ENCODE data around the gene C18orf63.

The C18orf63 gene

DNA sequence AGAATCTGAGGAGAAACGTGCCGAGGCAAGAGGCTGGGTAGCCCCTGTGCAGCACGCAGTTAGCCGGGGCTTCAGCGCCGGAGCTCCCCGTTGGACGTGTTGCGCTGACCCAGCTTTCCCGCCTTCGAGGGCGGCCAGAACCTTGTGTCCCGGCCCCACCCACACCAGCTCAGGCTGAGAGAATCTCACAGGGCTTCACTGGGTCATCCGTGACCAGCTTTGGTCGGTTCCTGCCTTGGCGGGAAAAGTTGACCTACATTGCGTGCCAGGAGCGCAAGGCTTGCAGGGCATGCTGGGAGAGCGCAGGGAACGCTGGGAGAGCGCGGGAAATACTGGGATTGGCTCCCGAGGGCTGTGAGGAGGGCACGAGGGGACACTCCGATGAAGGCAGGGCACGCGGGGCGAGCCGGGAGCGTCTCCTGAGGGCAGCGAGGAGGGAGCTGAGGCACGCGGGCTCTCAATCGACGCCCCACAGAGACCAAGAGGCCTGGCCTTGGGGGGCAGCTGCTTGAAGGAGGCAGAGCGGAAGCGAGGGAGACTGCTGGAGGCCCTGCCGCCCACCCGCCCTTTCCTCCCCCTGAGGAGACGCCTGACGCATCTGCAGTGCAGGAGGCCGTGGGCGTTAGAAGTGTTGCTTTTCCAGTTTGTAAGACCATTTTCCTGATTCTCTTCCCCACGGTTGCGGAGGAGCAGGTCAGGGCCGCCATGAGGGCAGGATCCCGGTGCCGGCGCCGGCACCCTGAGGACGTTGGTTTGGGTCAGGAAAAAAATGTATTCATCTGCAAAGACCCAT is at the start of gene C18orf63:
C18orf63 (plus strand) TSS at position 376 of the 793 bp plus-strand sequence. CDS start 2,027 bp downstream, outside the sequence.
- Histone ChIP-seq H3K36me3 (ENCODE audit: insufficient read depth, insufficient read length, low read length) (no peaks in the 10 kb centered on the region), H3K9ac (ENCODE audit: insufficient read length, low read depth) (no peak within 1 kb of the TSS), H3K27me3 (ENCODE audit: insufficient read depth, insufficient read length) (no peaks in the 10 kb centered on the region), H3K4me3 (ENCODE audit: insufficient read length, low read depth) (no peak within 1 kb of the TSS), H3K9me3 (ENCODE audit: insufficient read depth, low read length) (peaks cover 18% of the 10 kb centered on the region; the same call in 1 of the 2 replicates), H3K4me1 (ENCODE audit: insufficient read depth, insufficient read length) (no peaks in the 10 kb centered on the region)
- DNase-seq (ENCODE audit: low read depth, low spot score), result no peak
- no peak for TF ChIP-seq SUZ12 (IDR thresholded peaks at IDR 0.05; ENCODE audit: extremely low read depth, insufficient read depth, insufficient read length)
- no peak for TF ChIP-seq ZNF274 (IDR thresholded peaks at IDR 0.05; ENCODE audit: low read depth, low read length)
- TF ChIP-seq YY1 (IDR thresholded peaks at IDR 0.05; ENCODE audit: insufficient read depth, insufficient read length), result no peak

DNA sequence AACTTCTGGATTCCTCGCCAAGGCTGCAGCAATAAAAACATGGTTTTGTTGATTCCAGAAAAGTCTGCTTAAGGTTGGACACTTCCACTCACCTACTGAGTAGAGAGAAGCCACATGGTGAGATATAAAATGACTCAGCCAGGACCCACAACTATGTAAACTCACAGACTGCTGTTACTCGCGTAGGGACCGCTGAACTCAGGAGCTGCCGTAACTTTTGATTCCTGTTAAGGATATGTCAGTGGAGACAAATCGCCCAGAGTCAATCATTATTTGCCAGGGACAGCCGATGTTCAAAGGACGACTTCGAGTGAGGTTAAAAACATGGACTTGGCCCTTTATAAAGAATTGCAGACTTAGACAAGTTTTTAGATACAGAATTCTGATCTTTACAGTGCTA is 49.5 kb upstream of the C18orf63 start:
- H3K36me3 ChIP-seq (ENCODE audit: insufficient read depth, insufficient read length, low read length), result peaks cover 2% of the 10 kb centered on the region
- no peak for DNase-seq (ENCODE audit: low read depth, low spot score)
- no peak overlapping the region for H3K9ac ChIP-seq (ENCODE audit: insufficient read length, low read depth)
- no peaks in the 10 kb centered on the region for H3K9me3 ChIP-seq (ENCODE audit: insufficient read depth, low read length)
- no peaks in the 10 kb centered on the region for H3K27me3 ChIP-seq (ENCODE audit: insufficient read depth, insufficient read length)
- H3K4me3 ChIP-seq (ENCODE audit: insufficient read length, low read depth), result no peak overlapping the region
- TF ChIP-seq YY1 (IDR thresholded peaks at IDR 0.05; ENCODE audit: insufficient read depth, insufficient read length) (no peak), SUZ12 (IDR thresholded peaks at IDR 0.05; ENCODE audit: extremely low read depth, insufficient read depth, insufficient read length) (no peak), ZNF274 (IDR thresholded peaks at IDR 0.05; ENCODE audit: low read depth, low read length) (no peak)
- no peaks in the 10 kb centered on the region for H3K4me1 ChIP-seq (ENCODE audit: insufficient read depth, insufficient read length)

DNA sequence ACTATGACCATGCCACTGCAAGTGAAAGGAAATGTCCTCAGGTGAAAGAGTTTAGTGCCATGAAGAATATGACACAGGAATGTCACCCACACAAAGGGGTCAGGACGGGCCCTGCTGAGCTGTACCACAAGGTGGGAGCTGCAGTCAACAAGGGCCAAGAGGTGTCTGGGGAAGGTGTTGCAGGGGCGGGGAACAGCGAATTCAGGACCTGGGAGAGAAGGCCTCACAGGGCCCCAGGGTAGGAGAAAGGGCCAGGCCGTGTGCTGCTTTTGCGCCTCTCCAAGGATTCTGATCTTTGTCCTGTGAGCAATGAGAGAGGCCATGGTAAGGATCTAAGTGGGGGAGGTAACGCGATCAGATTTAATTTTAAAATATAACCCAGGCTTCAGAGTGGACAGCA is 47.5 kb upstream of the C18orf63 start:
- H3K4me3 ChIP-seq (ENCODE audit: insufficient read length, low read depth), result no peak overlapping the region
- no peak for DNase-seq (ENCODE audit: low read depth, low spot score)
- TF ChIP-seq YY1 (IDR thresholded peaks at IDR 0.05; ENCODE audit: insufficient read depth, insufficient read length) (no peak), ZNF274 (IDR thresholded peaks at IDR 0.05; ENCODE audit: low read depth, low read length) (no peak), SUZ12 (IDR thresholded peaks at IDR 0.05; ENCODE audit: extremely low read depth, insufficient read depth, insufficient read length) (no peak)
- H3K36me3 ChIP-seq (ENCODE audit: insufficient read depth, insufficient read length, low read length), result no peaks in the 10 kb centered on the region
- no peaks in the 10 kb centered on the region for H3K27me3 ChIP-seq (ENCODE audit: insufficient read depth, insufficient read length)
- H3K4me1 ChIP-seq (ENCODE audit: insufficient read depth, insufficient read length), result no peaks in the 10 kb centered on the region
- H3K9ac ChIP-seq (ENCODE audit: insufficient read length, low read depth), result no peak overlapping the region
- H3K9me3 ChIP-seq (ENCODE audit: insufficient read depth, low read length), result no peaks in the 10 kb centered on the region

DNA sequence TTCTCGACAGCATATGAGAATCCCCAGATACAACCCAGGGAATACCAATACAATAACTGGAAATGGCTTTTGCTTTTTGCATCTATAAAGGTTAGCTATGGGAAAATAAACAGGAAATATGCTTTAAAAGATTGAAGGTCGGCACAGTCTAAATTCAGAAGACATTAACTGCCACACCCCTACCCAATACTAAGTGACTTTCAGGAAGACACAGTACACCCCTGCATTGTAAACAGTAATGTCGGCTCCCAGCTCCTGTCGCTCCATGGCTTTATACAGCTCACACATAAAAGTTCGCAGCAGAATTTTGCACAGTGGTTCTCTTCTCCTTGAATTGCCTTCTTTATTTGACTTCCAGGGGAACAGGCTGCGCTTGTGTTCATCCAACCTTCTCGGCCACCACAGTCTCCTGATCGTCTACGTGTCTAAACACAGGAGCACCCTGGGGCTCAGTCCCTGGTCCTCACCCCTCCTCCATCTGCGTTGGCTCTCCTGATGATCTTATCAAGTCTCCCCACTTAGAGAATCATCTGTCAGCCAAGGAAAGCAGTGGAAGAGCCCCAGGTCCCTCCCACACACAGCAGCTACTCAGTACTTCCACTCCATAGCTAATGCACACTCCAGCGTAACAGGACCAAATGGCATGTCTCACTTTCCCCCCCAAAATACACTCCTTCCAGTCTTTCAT is 46.6 kb upstream of the C18orf63 start:
- H3K36me3 ChIP-seq (ENCODE audit: insufficient read depth, insufficient read length, low read length), result no peaks in the 10 kb centered on the region
- TF ChIP-seq YY1 (IDR thresholded peaks at IDR 0.05; ENCODE audit: insufficient read depth, insufficient read length) (no peak), ZNF274 (IDR thresholded peaks at IDR 0.05; ENCODE audit: low read depth, low read length) (no peak), SUZ12 (IDR thresholded peaks at IDR 0.05; ENCODE audit: extremely low read depth, insufficient read depth, insufficient read length) (no peak)
- no peak for DNase-seq (ENCODE audit: low read depth, low spot score)
- no peak overlapping the region for H3K9ac ChIP-seq (ENCODE audit: insufficient read length, low read depth)
- H3K9me3 ChIP-seq (ENCODE audit: insufficient read depth, low read length), result no peaks in the 10 kb centered on the region
- no peak overlapping the region for H3K4me3 ChIP-seq (ENCODE audit: insufficient read length, low read depth)
- no peaks in the 10 kb centered on the region for H3K27me3 ChIP-seq (ENCODE audit: insufficient read depth, insufficient read length)
- no peaks in the 10 kb centered on the region for H3K4me1 ChIP-seq (ENCODE audit: insufficient read depth, insufficient read length)

DNA sequence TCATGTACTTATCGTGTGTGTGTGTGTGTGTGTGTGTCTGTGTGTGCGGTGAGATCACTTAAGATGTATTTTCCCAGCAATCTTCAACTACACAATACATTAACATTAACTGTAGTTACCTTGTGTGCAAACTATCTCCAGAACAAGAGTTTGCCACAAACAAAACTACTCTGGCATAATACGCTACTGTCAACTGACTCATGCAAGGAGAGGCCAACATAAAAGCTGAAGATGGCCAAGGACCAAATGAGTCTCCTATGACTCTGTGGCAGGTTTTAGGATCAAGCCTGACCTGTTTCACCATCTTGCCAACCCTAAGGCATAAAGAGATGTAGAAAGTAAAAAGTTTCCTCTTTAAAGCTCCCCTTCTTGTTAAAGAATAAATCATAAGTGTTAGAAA is 44.0 kb upstream of the C18orf63 start:
- H3K27me3 ChIP-seq (ENCODE audit: insufficient read depth, insufficient read length), result no peaks in the 10 kb centered on the region
- TF ChIP-seq ZNF274 (IDR thresholded peaks at IDR 0.05; ENCODE audit: low read depth, low read length), result no peak
- TF ChIP-seq SUZ12 (IDR thresholded peaks at IDR 0.05; ENCODE audit: extremely low read depth, insufficient read depth, insufficient read length), result no peak
- TF ChIP-seq YY1 (IDR thresholded peaks at IDR 0.05; ENCODE audit: insufficient read depth, insufficient read length), result no peak
- H3K9ac ChIP-seq (ENCODE audit: insufficient read length, low read depth), result no peak overlapping the region
- DNase-seq (ENCODE audit: low read depth, low spot score), result no peak
- H3K4me3 ChIP-seq (ENCODE audit: insufficient read length, low read depth), result no peak overlapping the region
- H3K4me1 ChIP-seq (ENCODE audit: insufficient read depth, insufficient read length), result no peaks in the 10 kb centered on the region
- H3K36me3 ChIP-seq (ENCODE audit: insufficient read depth, insufficient read length, low read length), result no peaks in the 10 kb centered on the region
- no peaks in the 10 kb centered on the region for H3K9me3 ChIP-seq (ENCODE audit: insufficient read depth, low read length)

DNA sequence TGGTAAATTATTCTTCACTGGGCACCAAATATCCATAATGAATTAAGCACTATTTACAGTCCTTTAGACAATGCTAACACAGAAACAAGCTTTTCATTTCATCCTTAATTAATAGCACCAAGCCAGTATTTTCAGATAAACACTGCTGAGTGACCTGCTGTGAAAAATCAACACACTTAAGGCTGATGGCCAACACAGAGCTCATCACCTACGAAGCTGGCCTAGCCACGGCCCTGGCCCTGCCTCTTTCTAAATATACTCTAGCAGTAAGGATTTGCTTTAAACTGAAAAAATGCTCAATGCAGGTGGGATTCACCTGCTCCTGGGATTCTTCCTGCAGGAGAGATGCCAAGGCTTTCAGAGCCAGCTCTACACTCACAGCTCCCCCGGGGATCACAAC is 42.2 kb upstream of the C18orf63 start:
- H3K36me3 ChIP-seq (ENCODE audit: insufficient read depth, insufficient read length, low read length), result peaks cover 3% of the 10 kb centered on the region
- H3K27me3 ChIP-seq (ENCODE audit: insufficient read depth, insufficient read length), result no peaks in the 10 kb centered on the region
- H3K9ac ChIP-seq (ENCODE audit: insufficient read length, low read depth), result no peak overlapping the region
- peaks cover 6% of the 10 kb centered on the region; the same call in 1 of the 2 replicates for H3K9me3 ChIP-seq (ENCODE audit: insufficient read depth, low read length)
- no peaks in the 10 kb centered on the region for H3K4me1 ChIP-seq (ENCODE audit: insufficient read depth, insufficient read length)
- TF ChIP-seq YY1 (IDR thresholded peaks at IDR 0.05; ENCODE audit: insufficient read depth, insufficient read length) (no peak), SUZ12 (IDR thresholded peaks at IDR 0.05; ENCODE audit: extremely low read depth, insufficient read depth, insufficient read length) (no peak), ZNF274 (IDR thresholded peaks at IDR 0.05; ENCODE audit: low read depth, low read length) (no peak)
- no peak overlapping the region for H3K4me3 ChIP-seq (ENCODE audit: insufficient read length, low read depth)
- no peak for DNase-seq (ENCODE audit: low read depth, low spot score)

DNA sequence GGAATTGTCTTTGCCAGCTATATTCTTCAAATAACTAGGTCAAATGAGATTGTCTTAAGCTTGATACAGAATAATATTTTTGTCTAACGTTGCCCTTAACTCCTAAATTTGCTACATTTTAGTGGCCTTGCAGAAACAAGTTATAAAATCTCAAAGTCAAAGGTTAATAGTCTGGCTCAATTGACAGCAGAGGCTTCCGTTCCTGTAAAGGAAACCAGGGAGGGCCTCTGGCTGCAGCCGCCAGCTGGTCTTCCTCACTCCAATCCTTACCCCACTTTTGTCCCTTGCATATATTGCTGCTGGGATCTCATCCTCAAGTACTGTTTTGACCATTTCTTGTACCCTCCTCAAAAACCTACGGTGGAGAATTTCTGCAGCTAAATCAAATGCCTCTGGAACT is 40.9 kb upstream of the C18orf63 start:
- H3K9me3 ChIP-seq (ENCODE audit: insufficient read depth, low read length), result peaks cover 6% of the 10 kb centered on the region; the same call in 1 of the 2 replicates
- H3K36me3 ChIP-seq (ENCODE audit: insufficient read depth, insufficient read length, low read length), result peaks cover 3% of the 10 kb centered on the region
- no peak overlapping the region for H3K4me3 ChIP-seq (ENCODE audit: insufficient read length, low read depth)
- H3K9ac ChIP-seq (ENCODE audit: insufficient read length, low read depth), result no peak overlapping the region
- H3K4me1 ChIP-seq (ENCODE audit: insufficient read depth, insufficient read length), result no peaks in the 10 kb centered on the region
- H3K27me3 ChIP-seq (ENCODE audit: insufficient read depth, insufficient read length), result no peaks in the 10 kb centered on the region
- TF ChIP-seq ZNF274 (IDR thresholded peaks at IDR 0.05; ENCODE audit: low read depth, low read length) (no peak), SUZ12 (IDR thresholded peaks at IDR 0.05; ENCODE audit: extremely low read depth, insufficient read depth, insufficient read length) (no peak), YY1 (IDR thresholded peaks at IDR 0.05; ENCODE audit: insufficient read depth, insufficient read length) (no peak)
- DNase-seq (ENCODE audit: low read depth, low spot score), result no peak
